Chondrocyte (in vitro differentiated cells): ENCODE results near the gene ZMYM1. TPM values are rescaled to one million over a fixed set of nuclear protein-coding genes. Genes with fewer than 3 reads are reported as not detected.
A peak's percentile ranks its signal among the peaks of the same experiment; 100 is the strongest.

Experiments used
- DNase-seq: peaks from one replicate; pipeline ENCODE4 v3.0.0; 2021; ENCODE audit warnings: mixed read lengths, low spot score
- H3K27ac Mint-ChIP-seq: one replicate; pipeline ENCODE4 v1.8.0; 2021; ENCODE audit warnings: mild to moderate bottlenecking, moderate library complexity, mixed read lengths; ENCODE audit not compliant: unreplicated experiment
- H3K27me3 Mint-ChIP-seq: 2 replicates; pipeline ENCODE4 v1.8.0; 2021; ENCODE audit warnings: low read depth, mixed read lengths
- H3K36me3 Mint-ChIP-seq: 2 replicates; pipeline ENCODE4 v1.8.0; 2021; ENCODE audit warnings: low read depth, mixed read lengths
- H3K4me1 Mint-ChIP-seq: 2 replicates; pipeline ENCODE4 v1.8.0; 2021; ENCODE audit warnings: low read depth, mild to moderate bottlenecking, mixed read lengths
- H3K4me3 Mint-ChIP-seq: one replicate; pipeline ENCODE4 v1.8.0; 2021; ENCODE audit warnings: mild to moderate bottlenecking, moderate library complexity, mixed read lengths; ENCODE audit not compliant: unreplicated experiment
- H3K9me3 Mint-ChIP-seq: 2 replicates; pipeline ENCODE4 v1.8.0; 2021; ENCODE audit warnings: low read depth, mixed read lengths
- total RNA-seq: library from RNA; stranded (reverse); gene quantifications from 3 replicates; pipeline ENCODE4 v1.2.1, GENCODE V29; 2021
- TF ChIP-seq, protein P1 (sequence below): fragments of 200-600 bp; sonication (generic); IDR thresholded peaks from 2 replicates; pipeline ENCODE4 v1.5.0; 2021; ENCODE audit warnings: antibody characterized with exemption, mild to moderate bottlenecking, moderate library complexity

ZMYM1 gene
- total RNA-seq, 1 donor from 2014 or later = 12.6 TPM

DNA sequence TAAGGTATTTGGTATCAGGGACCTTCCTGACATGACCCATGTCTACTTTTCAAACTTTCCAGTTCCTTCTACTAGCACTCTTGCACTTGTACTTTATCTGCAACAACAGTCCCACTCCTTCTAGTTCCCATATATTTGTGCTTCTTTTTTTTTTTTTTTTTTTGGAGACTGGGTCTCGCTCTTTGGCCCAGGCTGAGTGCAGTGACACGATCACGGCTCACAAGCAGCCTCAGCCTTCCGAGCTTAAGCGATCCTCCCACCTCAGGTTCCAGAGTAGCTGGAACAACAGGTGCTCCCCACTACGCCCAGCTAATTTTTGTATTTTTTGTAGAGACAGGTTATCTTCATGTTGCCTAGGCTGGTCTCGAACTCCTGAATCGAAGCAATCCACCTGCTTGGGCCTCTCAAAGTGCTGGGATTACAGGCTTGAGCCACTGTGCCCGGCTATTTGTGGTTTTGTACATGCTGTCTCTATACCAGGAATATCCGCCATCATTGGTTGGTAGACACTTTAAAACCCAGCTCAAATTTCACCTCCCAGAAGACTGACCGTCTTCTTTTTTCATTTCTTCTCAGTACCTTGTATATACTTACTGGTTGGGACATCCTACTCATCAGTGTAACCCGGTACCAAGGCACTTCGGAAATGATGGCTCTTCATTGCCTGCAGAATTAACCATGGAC is 1.1 kb downstream of the ZMYM1 start:
- no peaks in the 10 kb centered on the region for H3K27me3 Mint-ChIP-seq
- TF ChIP-seq, protein P1, sequence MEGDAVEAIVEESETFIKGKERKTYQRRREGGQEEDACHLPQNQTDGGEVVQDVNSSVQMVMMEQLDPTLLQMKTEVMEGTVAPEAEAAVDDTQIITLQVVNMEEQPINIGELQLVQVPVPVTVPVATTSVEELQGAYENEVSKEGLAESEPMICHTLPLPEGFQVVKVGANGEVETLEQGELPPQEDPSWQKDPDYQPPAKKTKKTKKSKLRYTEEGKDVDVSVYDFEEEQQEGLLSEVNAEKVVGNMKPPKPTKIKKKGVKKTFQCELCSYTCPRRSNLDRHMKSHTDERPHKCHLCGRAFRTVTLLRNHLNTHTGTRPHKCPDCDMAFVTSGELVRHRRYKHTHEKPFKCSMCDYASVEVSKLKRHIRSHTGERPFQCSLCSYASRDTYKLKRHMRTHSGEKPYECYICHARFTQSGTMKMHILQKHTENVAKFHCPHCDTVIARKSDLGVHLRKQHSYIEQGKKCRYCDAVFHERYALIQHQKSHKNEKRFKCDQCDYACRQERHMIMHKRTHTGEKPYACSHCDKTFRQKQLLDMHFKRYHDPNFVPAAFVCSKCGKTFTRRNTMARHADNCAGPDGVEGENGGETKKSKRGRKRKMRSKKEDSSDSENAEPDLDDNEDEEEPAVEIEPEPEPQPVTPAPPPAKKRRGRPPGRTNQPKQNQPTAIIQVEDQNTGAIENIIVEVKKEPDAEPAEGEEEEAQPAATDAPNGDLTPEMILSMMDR = no peak
- H3K27ac Mint-ChIP-seq = peak overlapping the region; percentile 96
- peaks cover 3% of the 10 kb centered on the region for H3K36me3 Mint-ChIP-seq
- no peak for DNase-seq
- peaks cover 24% of the 10 kb centered on the region for H3K4me1 Mint-ChIP-seq
- peak overlapping the region; percentile 94 for H3K4me3 Mint-ChIP-seq
- no peaks in the 10 kb centered on the region for H3K9me3 Mint-ChIP-seq

DNA sequence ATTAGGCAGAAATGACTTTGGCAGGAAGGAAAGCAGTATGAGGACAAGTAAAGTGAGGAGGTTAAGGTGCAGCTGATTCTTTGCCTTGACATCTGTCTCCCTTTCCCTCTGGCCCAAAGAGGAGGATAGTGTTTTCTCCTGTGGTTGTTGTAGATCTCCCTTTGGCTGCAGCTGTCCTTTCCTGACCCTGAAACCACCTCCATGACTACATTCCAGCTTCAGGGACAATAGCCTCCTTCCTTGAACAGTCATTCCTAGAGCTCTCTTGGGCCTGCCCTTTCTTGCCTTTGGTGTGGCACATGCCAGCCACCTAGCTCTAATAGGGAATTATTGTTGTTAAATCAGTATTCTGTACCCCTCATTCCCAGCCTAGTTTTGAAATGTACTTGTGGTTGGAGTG is 6.2 kb downstream of the ZMYM1 start:
- Mint-ChIP-seq H3K4me3 (no peak overlapping the region), H3K27me3 (no peaks in the 10 kb centered on the region), H3K36me3 (peaks cover 3% of the 10 kb centered on the region), H3K4me1 (peaks cover 11% of the 10 kb centered on the region), H3K9me3 (no peaks in the 10 kb centered on the region), H3K27ac (peak overlapping the region; percentile 22)
- TF ChIP-seq, protein P1 = no peak
- no peak for DNase-seq

- no peak for DNase-seq
- peak overlapping the region; percentile 85 for H3K27ac Mint-ChIP-seq
Measured at GRCh38 chr1:35097224-35097623, 18.0 kb downstream of the ZMYM1 start.

DNA sequence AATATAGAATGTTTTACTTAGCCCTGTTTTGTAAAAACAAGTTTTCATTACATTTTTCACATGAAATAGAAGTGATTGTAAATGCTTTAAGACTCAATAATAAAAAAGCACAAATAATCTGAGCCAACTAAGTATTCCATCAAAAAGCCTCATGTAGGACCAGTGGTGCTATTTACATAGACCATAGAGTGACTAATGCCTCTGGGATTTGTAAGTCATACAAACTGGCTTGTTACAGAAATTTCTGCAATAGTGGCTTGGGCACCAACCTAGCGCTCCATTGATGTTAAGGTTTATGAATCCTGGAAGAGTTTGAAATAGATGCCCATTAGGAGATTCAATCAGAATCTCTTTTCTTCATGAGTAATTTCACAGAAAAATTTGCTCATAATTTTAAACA is 31.9 kb downstream of the ZMYM1 start:
- no peak overlapping the region for H3K4me3 Mint-ChIP-seq
- TF ChIP-seq, protein P1 = no peak
- H3K9me3 Mint-ChIP-seq = no peaks in the 10 kb centered on the region
- peak overlapping the region; percentile 77 for H3K27ac Mint-ChIP-seq
- H3K4me1 Mint-ChIP-seq = peaks cover 29% of the 10 kb centered on the region
- H3K27me3 Mint-ChIP-seq = no peaks in the 10 kb centered on the region
- H3K36me3 Mint-ChIP-seq = peaks cover 3% of the 10 kb centered on the region
- DNase-seq = no peak

More at GRCh38 chr1:35097224-35097623, 18.0 kb downstream of the ZMYM1 start:
- Mint-ChIP-seq H3K27me3 (no peaks in the 10 kb centered on the region), H3K4me3 (no peak overlapping the region), H3K4me1 (peaks cover 8% of the 10 kb centered on the region), H3K36me3 (peaks cover 15% of the 10 kb centered on the region), H3K9me3 (no peaks in the 10 kb centered on the region)
- TF ChIP-seq, protein P1 = no peak

- Mint-ChIP-seq H3K9me3 (no peaks in the 10 kb centered on the region), H3K27ac (no peak overlapping the region), H3K27me3 (no peaks in the 10 kb centered on the region), H3K4me3 (no peak overlapping the region), H3K4me1 (peaks cover 31% of the 10 kb centered on the region), H3K36me3 (peaks cover 2% of the 10 kb centered on the region)
- no peak for DNase-seq
- TF ChIP-seq, protein P1 = peak; percentile 73
Measured at GRCh38 chr1:35112668-35113067, 33.5 kb downstream of the ZMYM1 start.
